RWPE2 (cell line): Measurements from ENCODE around the gene PPP4R4.

Source experiments
- ATAC-seq: fragments of 200-7000 bp; cut with Tn5 transposase; 3 replicates; pipeline ENCODE4 v1.9.1; 2021; ENCODE audit warnings: low read depth
- DNase-seq: peaks from one replicate; pipeline ENCODE4 v3.0.0-alpha.2; 2020; ENCODE audit warnings: low spot score
- H3K27ac ChIP-seq: fragments of 450-650 bp; 2 replicates; pipeline ENCODE4 v1.5.1; 2017; ENCODE audit warnings: mild to moderate bottlenecking; ENCODE audit not compliant: poor library complexity, severe bottlenecking
- H3K27me3 ChIP-seq: fragments of 250-450 bp; sonication (Bioruptor Pico); 2 replicates; pipeline ENCODE4 v1.5.1; 2021; ENCODE audit warnings: mild to moderate bottlenecking, moderate library complexity; ENCODE audit not compliant: insufficient read depth, poor library complexity, severe bottlenecking
- H3K36me3 ChIP-seq: fragments of 250-450 bp; sonication (Bioruptor Pico); 2 replicates; pipeline ENCODE4 v1.5.1; 2020; ENCODE audit warnings: low read depth, mild to moderate bottlenecking, moderate library complexity
- H3K4me1 ChIP-seq: fragments of 250-450 bp; sonication (Bioruptor Pico); 2 replicates; pipeline ENCODE4 v1.5.1; 2021; ENCODE audit warnings: mild to moderate bottlenecking, moderate library complexity; ENCODE audit not compliant: insufficient read depth, poor library complexity, severe bottlenecking
- H3K4me3 ChIP-seq: fragments of 250-450 bp; sonication (Bioruptor Pico); 2 replicates; pipeline ENCODE4 v1.5.1; 2021; ENCODE audit warnings: mild to moderate bottlenecking, moderate library complexity; ENCODE audit not compliant: severe bottlenecking
- H3K9me3 ChIP-seq: fragments of 250-450 bp; sonication (Bioruptor Pico); 2 replicates; pipeline ENCODE4 v1.5.1; 2021; ENCODE audit warnings: mild to moderate bottlenecking, moderate library complexity; ENCODE audit not compliant: severe bottlenecking
- TF ChIP-seq, protein P1 (sequence below): fragments of 450-650 bp; IDR thresholded peaks from one replicate; pipeline ENCODE4 v1.5.1; 2017; ENCODE audit warnings: mild to moderate bottlenecking, moderate library complexity; ENCODE audit not compliant: poor library complexity, severe bottlenecking

The PPP4R4 gene

DNA sequence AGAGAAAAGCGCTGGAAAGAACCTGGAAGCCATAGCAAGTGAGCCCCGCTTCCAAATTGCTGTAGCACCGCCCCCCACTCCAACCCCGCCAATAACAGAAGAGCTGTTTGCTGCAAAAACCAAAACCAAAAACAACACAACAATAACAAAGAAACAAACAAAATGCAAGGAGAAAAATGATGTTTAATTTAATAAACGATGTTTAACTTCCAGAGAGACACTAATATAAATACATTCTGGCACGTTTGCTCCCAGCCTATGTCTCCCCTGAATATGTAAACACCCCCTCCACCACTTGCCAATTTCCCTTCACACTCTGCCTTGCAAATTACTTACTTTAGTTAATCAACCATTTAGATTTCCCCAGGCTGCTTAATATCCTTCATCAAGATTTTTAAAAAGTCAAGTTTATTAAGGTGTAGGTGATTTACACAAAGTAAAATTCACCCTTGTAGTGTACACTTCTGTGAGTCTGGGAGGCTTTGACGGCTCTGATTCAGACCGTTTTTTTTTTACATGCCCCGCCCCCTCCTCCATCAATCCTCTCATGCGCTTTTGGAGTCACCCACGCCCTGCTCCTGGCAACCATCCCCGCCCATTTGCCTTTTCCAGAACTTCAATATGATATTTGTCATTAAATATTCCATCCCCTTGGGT is 44.2 kb upstream of the PPP4R4 start:
- Histone ChIP-seq H3K27ac (peak overlapping the region; percentile 22), H3K27me3 (no peaks in the 10 kb centered on the region), H3K4me3 (peak overlapping the region; percentile 36), H3K4me1 (no peaks in the 10 kb centered on the region), H3K9me3 (no peaks in the 10 kb centered on the region), H3K36me3 (no peaks in the 10 kb centered on the region)
- ATAC-seq (peak; percentile 49; the same call in 2 of the 3 replicates), DNase-seq (no peak)
- TF ChIP-seq, protein P1, sequence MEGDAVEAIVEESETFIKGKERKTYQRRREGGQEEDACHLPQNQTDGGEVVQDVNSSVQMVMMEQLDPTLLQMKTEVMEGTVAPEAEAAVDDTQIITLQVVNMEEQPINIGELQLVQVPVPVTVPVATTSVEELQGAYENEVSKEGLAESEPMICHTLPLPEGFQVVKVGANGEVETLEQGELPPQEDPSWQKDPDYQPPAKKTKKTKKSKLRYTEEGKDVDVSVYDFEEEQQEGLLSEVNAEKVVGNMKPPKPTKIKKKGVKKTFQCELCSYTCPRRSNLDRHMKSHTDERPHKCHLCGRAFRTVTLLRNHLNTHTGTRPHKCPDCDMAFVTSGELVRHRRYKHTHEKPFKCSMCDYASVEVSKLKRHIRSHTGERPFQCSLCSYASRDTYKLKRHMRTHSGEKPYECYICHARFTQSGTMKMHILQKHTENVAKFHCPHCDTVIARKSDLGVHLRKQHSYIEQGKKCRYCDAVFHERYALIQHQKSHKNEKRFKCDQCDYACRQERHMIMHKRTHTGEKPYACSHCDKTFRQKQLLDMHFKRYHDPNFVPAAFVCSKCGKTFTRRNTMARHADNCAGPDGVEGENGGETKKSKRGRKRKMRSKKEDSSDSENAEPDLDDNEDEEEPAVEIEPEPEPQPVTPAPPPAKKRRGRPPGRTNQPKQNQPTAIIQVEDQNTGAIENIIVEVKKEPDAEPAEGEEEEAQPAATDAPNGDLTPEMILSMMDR, result no peak

- Histone ChIP-seq H3K36me3 (no peaks in the 10 kb centered on the region), H3K27ac (no peak overlapping the region), H3K4me1 (no peaks in the 10 kb centered on the region), H3K9me3 (no peaks in the 10 kb centered on the region), H3K4me3 (no peak overlapping the region), H3K27me3 (no peaks in the 10 kb centered on the region)
- DNase-seq, result no peak
- ATAC-seq, result no peak
- TF ChIP-seq, protein P1, result peak; percentile 97
Observed at GRCh38 chr14:94132285-94132887, 41.7 kb upstream of the PPP4R4 start.

GRCh38 chr14:94135476-94135875 is 38.6 kb upstream of the PPP4R4 start:
- DNase-seq, result no peak
- TF ChIP-seq, protein P1, result no peak
- Histone ChIP-seq H3K27ac (no peak overlapping the region), H3K4me3 (no peak overlapping the region), H3K4me1 (no peaks in the 10 kb centered on the region), H3K9me3 (no peaks in the 10 kb centered on the region), H3K36me3 (no peaks in the 10 kb centered on the region), H3K27me3 (no peaks in the 10 kb centered on the region)
- no peak for ATAC-seq

GRCh38 chr14:94136575-94137331 is 37.4 kb upstream of the PPP4R4 start:
- Histone ChIP-seq H3K36me3 (no peaks in the 10 kb centered on the region), H3K27me3 (no peaks in the 10 kb centered on the region), H3K27ac (no peak overlapping the region), H3K4me3 (no peak overlapping the region), H3K9me3 (no peaks in the 10 kb centered on the region), H3K4me1 (no peaks in the 10 kb centered on the region)
- peak; percentile 91 for ATAC-seq
- TF ChIP-seq, protein P1, result peak; percentile 99
- DNase-seq, result peak; percentile 86

GRCh38 chr14:94138251-94138650 is 35.9 kb upstream of the PPP4R4 start:
- no peaks in the 10 kb centered on the region for H3K36me3 ChIP-seq
- no peak overlapping the region for H3K4me3 ChIP-seq
- no peak for ATAC-seq
- H3K27ac ChIP-seq, result no peak overlapping the region
- DNase-seq, result no peak
- H3K27me3 ChIP-seq, result no peaks in the 10 kb centered on the region
- no peaks in the 10 kb centered on the region for H3K9me3 ChIP-seq
- TF ChIP-seq, protein P1, result no peak
- no peaks in the 10 kb centered on the region for H3K4me1 ChIP-seq
